Caco-2 (cell line): ENCODE results near the gene C19orf12. TPM values are rescaled to one million over a fixed set of nuclear protein-coding genes. Genes with fewer than 3 reads are reported as not detected.

Experiments
- BruUV-seq: library from RNA; stranded (reverse); fragments of 400-500 nt; replicated peaks from 2 replicates; lab custom pipeline; 2021; lab: Mats Ljungman, UMichigan
- CTCF ChIA-PET: fragments of 300-600 bp; sonication (Branson Sonifier 250); formaldehyde crosslinking; loops from one replicate; lab custom pipeline; 2022; ENCODE audit warnings: antibody characterized with exemption; lab: Charles Lee
- POLR2A ChIA-PET: fragments of 300-600 bp; sonication (Branson Sonifier 250); formaldehyde crosslinking; loops from one replicate; lab custom pipeline; 2022; ENCODE audit warnings: antibody characterized with exemption; lab: Charles Lee
- DNase-seq, 2 experiments: peaks; one replicate each; pipeline versions ENCODE4 v3.0.0 to v3.0.0-alpha.2; 2020 to 2022
- H3K27me3 ChIP-seq: replicated peaks from 2 replicates; pipeline ENCODE4 v1.6.0; 2011; ENCODE audit warnings: low read length; ENCODE audit not compliant: control insufficient read depth, insufficient read depth
- H3K36me3 ChIP-seq: 2 replicates; pipeline ENCODE4 v1.5.1; 2011; ENCODE audit warnings: low read length; ENCODE audit not compliant: control insufficient read depth, insufficient read depth
- H3K4me1 ChIP-seq: fragments of 250-450 bp; sonication (Bioruptor Pico); 2 replicates; pipeline ENCODE4 v1.5.1; 2020; ENCODE audit warnings: mild to moderate bottlenecking
- H3K4me3 ChIP-seq: 2 replicates; pipeline ENCODE4 v1.5.1; 2011; ENCODE audit warnings: low read depth, mild to moderate bottlenecking, control low read depth, low read length
- H3K9me3 ChIP-seq: fragments of 250-450 bp; sonication (Bioruptor Pico); 2 replicates; pipeline ENCODE4 v1.5.1; 2020; ENCODE audit warnings: mild to moderate bottlenecking, moderate library complexity
- H3K27ac Mint-ChIP-seq: one replicate; pipeline ENCODE4 v1.8.0; 2022; ENCODE audit warnings: mixed read lengths; ENCODE audit not compliant: unreplicated experiment
- H3K27me3 Mint-ChIP-seq: one replicate; pipeline ENCODE4 v1.8.0; 2022; ENCODE audit warnings: mixed read lengths; ENCODE audit not compliant: insufficient read depth, unreplicated experiment
- H3K36me3 Mint-ChIP-seq: one replicate; pipeline ENCODE4 v1.8.0; 2022; ENCODE audit warnings: mild to moderate bottlenecking, mixed read lengths; ENCODE audit not compliant: insufficient read depth, unreplicated experiment
- H3K4me1 Mint-ChIP-seq: one replicate; pipeline ENCODE4 v1.8.0; 2022; ENCODE audit warnings: low read depth, mixed read lengths; ENCODE audit not compliant: unreplicated experiment
- H3K4me3 Mint-ChIP-seq: one replicate; pipeline ENCODE4 v1.8.0; 2022; ENCODE audit warnings: mild to moderate bottlenecking, moderate library complexity, mixed read lengths; ENCODE audit not compliant: unreplicated experiment
- H3K9me3 Mint-ChIP-seq: one replicate; pipeline ENCODE4 v1.8.0; 2022; ENCODE audit warnings: mixed read lengths; ENCODE audit not compliant: unreplicated experiment
- intact Hi-C: fragments of 100-400 bp; cut with micrococcal nuclease; formaldehyde crosslinking; loops from one replicate; pipeline ENCODE4 v1.10.0; 2022; ENCODE audit not compliant: unreplicated experiment
- total RNA-seq: library from RNA; stranded (reverse); gene quantifications from 2 replicates; pipeline ENCODE4 v1.2.3, GENCODE V29; 2022
- TF ChIP-seq, protein P1 (sequence below), 2 experiments: fragments of 200-600 bp in 1 of 2; IDR thresholded peaks; 1 replicate in 1 of 2; 2 replicates in 1 of 2; pipeline versions ENCODE4 v1.5.1 to v1.8.0; 2011 to 2022; ENCODE audit warnings: antibody characterized with exemption in 1 of 2, control low read depth in 1 of 2, inconsistent platforms in 1 of 2, low read depth in 1 of 2, low read length in 1 of 2, mild to moderate bottlenecking in 1 of 2, moderate library complexity in 1 of 2; ENCODE audit not compliant: insufficient read depth in 1 of 2, severe bottlenecking in 1 of 2, unreplicated experiment in 1 of 2

Gene C19orf12
- total RNA-seq, 1 experiment from 2014 or later = 20.8 TPM

GRCh38 chr19:29662604-29663404 lies 52.3 kb downstream of the C19orf12 start:
- peaks cover 23% of the 10 kb centered on the region for H3K4me1 ChIP-seq
- no peaks in the 10 kb centered on the region for H3K36me3 ChIP-seq
- no peaks in the 10 kb centered on the region for H3K9me3 ChIP-seq
- H3K27me3 ChIP-seq = no peaks in the 10 kb centered on the region
- Mint-ChIP-seq H3K9me3 (no peaks in the 10 kb centered on the region), H3K36me3 (no peaks in the 10 kb centered on the region), H3K27me3 (no peaks in the 10 kb centered on the region), H3K27ac (no peak overlapping the region), H3K4me1 (peaks cover 15% of the 10 kb centered on the region), H3K4me3 (no peak overlapping the region)
- ChIA-PET POLR2A (interaction anchor here (1.5 kb wide), 1 partner anchor 57 kb away, joined by 5 read pairs; the partner anchor contains the start of gene POP4), CTCF (interaction anchor here (0.5 to 0.7 kb wide), 2 partner anchors 52 to 234 kb away, joined by 3 read pairs; no protein-coding TSS in a partner anchor)
- H3K4me3 ChIP-seq = no peak overlapping the region
- BruUV-seq = no TSS peak
- intact Hi-C loops = loop anchor here (2.0 kb wide), 1 partner anchor 52 kb away; no protein-coding TSS in a partner anchor
- DNase-seq = no peak
- TF ChIP-seq, protein P1, sequence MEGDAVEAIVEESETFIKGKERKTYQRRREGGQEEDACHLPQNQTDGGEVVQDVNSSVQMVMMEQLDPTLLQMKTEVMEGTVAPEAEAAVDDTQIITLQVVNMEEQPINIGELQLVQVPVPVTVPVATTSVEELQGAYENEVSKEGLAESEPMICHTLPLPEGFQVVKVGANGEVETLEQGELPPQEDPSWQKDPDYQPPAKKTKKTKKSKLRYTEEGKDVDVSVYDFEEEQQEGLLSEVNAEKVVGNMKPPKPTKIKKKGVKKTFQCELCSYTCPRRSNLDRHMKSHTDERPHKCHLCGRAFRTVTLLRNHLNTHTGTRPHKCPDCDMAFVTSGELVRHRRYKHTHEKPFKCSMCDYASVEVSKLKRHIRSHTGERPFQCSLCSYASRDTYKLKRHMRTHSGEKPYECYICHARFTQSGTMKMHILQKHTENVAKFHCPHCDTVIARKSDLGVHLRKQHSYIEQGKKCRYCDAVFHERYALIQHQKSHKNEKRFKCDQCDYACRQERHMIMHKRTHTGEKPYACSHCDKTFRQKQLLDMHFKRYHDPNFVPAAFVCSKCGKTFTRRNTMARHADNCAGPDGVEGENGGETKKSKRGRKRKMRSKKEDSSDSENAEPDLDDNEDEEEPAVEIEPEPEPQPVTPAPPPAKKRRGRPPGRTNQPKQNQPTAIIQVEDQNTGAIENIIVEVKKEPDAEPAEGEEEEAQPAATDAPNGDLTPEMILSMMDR (IDR thresholded peaks at IDR 0.05; ENCODE audit: insufficient read depth in 1 of 2, low read depth in 1 of 2, low read length in 1 of 2, severe bottlenecking in 1 of 2, unreplicated experiment in 1 of 2) = no peak

DNA sequence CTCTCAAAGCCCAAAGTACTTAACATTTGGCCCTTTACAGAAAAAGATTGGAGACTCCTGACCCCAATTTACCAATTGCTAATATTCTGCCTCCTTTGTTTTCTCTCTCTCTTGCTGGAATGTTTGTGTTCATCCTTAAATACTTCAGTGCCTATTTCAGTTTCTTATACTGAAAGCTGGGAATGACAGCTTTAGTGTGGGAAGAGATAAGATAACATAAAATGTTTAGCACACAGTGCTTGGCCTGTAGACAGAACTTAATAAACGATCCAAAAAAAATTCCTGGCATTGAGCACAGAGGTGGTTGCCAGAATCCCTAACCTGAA lies 52.8 kb downstream of the C19orf12 start:
- H3K4me3 Mint-ChIP-seq = no peak overlapping the region
- no peaks in the 10 kb centered on the region for H3K9me3 Mint-ChIP-seq
- ChIA-PET POLR2A (interaction anchor here (1.5 kb wide), 1 partner anchor 56 kb away, joined by 5 read pairs; the partner anchor contains the start of gene POP4), CTCF (no interaction called here)
- intact Hi-C loops = loop anchor here (2.0 kb wide), 1 partner anchor 51 kb away; no protein-coding TSS in a partner anchor
- peaks cover 13% of the 10 kb centered on the region for H3K4me1 Mint-ChIP-seq
- no peak overlapping the region for H3K27ac Mint-ChIP-seq
- TF ChIP-seq, protein P1 (IDR thresholded peaks at IDR 0.05; ENCODE audit: insufficient read depth in 1 of 2, low read depth in 1 of 2, low read length in 1 of 2, severe bottlenecking in 1 of 2, unreplicated experiment in 1 of 2) = no peak
- BruUV-seq = no TSS peak
- DNase-seq = no peak
- Histone ChIP-seq H3K9me3 (no peaks in the 10 kb centered on the region), H3K4me1 (peaks cover 23% of the 10 kb centered on the region), H3K27me3 (no peaks in the 10 kb centered on the region), H3K36me3 (no peaks in the 10 kb centered on the region), H3K4me3 (no peak overlapping the region)
- H3K27me3 Mint-ChIP-seq = no peaks in the 10 kb centered on the region
- no peaks in the 10 kb centered on the region for H3K36me3 Mint-ChIP-seq

DNA sequence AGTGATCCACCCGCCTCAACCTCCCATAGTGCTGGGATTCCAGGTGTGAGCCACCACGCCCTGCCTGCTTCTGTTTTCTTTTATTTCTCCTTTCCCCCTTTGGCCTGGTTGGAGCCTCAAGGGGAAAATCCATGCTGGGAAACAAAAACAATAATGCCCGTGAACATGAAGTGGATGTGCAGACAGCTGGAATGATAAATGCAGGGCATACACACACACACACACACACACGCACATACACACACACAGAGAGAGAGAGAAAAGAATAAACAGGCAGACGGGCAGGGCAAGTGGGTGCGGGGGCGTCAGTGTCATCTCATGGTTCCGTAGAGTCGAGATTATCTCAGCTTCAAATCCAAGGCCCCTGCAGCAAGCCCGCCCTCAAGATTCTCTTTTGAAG lies 54.2 kb downstream of the C19orf12 start:
- no peaks in the 10 kb centered on the region for H3K9me3 ChIP-seq

More for the DNA sequence above, 54.2 kb downstream of the C19orf12 start:
- DNase-seq = no peak
- no peak overlapping the region for H3K4me3 Mint-ChIP-seq
- ChIA-PET POLR2A (interaction anchor here (0.7 kb wide), 1 partner anchor 212 kb away, joined by 3 read pairs; no protein-coding TSS in a partner anchor), CTCF (interaction anchor here (1.1 kb wide), 1 partner anchor 21 kb away, joined by 3 read pairs; no protein-coding TSS in a partner anchor)
- no peaks in the 10 kb centered on the region for H3K36me3 ChIP-seq
- BruUV-seq = no TSS peak
- H3K27ac Mint-ChIP-seq = no peak overlapping the region
- peaks cover 7% of the 10 kb centered on the region for H3K4me1 Mint-ChIP-seq
- H3K9me3 Mint-ChIP-seq = no peaks in the 10 kb centered on the region
- H3K27me3 ChIP-seq = no peaks in the 10 kb centered on the region
- TF ChIP-seq, protein P1 (IDR thresholded peaks at IDR 0.05; ENCODE audit: insufficient read depth in 1 of 2, low read depth in 1 of 2, low read length in 1 of 2, severe bottlenecking in 1 of 2, unreplicated experiment in 1 of 2) = no peak
- no peaks in the 10 kb centered on the region for H3K36me3 Mint-ChIP-seq
- no peak overlapping the region for H3K4me3 ChIP-seq
- H3K27me3 Mint-ChIP-seq = no peaks in the 10 kb centered on the region
- intact Hi-C loops = no loop called here
- H3K4me1 ChIP-seq = peaks cover 23% of the 10 kb centered on the region
